ENCODE data around the gene COX5B.
A peak's percentile ranks its signal among the peaks of the same experiment; 100 is the strongest.

Gene COX5B

DNA sequence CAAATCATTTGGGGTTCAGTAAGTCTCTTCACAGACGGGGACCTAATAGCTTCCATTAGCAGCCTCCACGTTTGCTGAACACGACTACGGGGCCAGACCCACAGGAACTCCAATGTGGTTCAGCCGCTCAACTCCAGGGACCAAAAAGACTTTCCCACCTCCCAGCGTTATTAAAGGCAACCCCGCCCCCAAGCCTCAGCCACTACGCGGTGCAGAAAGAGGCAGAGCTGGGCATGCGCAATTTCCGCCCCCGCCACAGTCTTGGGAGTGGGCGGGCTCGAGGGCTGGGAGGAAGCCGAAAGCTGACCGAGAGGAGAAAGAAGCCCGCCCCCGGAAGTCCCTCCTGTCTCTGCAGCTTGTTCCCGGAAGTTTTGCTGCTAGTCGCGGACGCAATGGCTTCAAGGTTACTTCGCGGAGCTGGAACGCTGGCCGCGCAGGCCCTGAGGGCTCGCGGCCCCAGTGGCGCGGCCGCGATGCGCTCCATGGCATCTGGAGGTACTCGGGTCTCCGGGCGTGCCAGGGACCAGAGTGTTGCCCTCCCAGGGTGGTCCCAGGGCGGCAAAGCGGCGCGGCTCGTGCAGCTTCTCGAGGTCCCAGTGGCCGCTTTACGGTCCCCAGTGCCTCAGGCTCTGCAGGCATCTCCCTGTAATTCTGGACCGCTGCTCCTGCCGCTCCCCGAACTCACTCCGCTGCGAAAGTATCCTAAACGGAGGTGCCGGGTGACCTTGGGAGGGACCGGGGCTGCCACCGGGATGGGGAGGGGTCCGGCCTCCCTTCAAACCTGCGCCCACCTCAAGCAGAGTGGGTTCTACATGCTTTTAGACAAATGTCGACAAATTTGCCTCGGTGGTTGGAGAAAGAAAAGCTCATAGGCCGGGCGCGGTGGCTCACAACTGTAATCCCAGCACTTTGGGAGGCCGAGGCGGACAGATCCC lies at the start of gene COX5B (continued):
- TF ChIP-seq ZNF600 (tag by site-specific recombination; IDR thresholded peaks at IDR 0.05) (no peak), ZSCAN4 (tag by site-specific recombination; IDR thresholded peaks at IDR 0.05) (no peak), ZNF169 (tag by site-specific recombination; IDR thresholded peaks at IDR 0.05) (no peak), TSHZ1 (tag by site-specific recombination; IDR thresholded peaks at IDR 0.05; ENCODE audit: borderline replicate concordance) (no peak), ZNF658 (tag by site-specific recombination; IDR thresholded peaks at IDR 0.05) (no peak), ZSCAN30 (tag by site-specific recombination; IDR thresholded peaks at IDR 0.05) (no peak), IKZF3 (tag by site-specific recombination; IDR thresholded peaks at IDR 0.05) (no peak), ZNF274 (IDR thresholded peaks at IDR 0.05; ENCODE audit: low read length) (no peak), ZNF274 (tag by site-specific recombination; IDR thresholded peaks at IDR 0.05; ENCODE audit: borderline replicate concordance) (no peak), SETDB1 (IDR thresholded peaks at IDR 0.05; ENCODE audit: insufficient read length, low read length) (no peak), ZNF777 (tag by site-specific recombination; IDR thresholded peaks at IDR 0.05; ENCODE audit: borderline replicate concordance) (no peak), ZSCAN16 (tag by site-specific recombination; IDR thresholded peaks at IDR 0.05) (no peak), ZBTB10 (tag by site-specific recombination; IDR thresholded peaks at IDR 0.05) (no peak), ZNF18 (tag by site-specific recombination; IDR thresholded peaks at IDR 0.05) (no peak), YY1 (tag by site-specific recombination; IDR thresholded peaks at IDR 0.05) (peak; percentile 35; the same call in 1 of the 2 replicates), ZBTB20 (tag by site-specific recombination; IDR thresholded peaks at IDR 0.05) (no peak)
- TF ChIP-seq, protein P1, sequence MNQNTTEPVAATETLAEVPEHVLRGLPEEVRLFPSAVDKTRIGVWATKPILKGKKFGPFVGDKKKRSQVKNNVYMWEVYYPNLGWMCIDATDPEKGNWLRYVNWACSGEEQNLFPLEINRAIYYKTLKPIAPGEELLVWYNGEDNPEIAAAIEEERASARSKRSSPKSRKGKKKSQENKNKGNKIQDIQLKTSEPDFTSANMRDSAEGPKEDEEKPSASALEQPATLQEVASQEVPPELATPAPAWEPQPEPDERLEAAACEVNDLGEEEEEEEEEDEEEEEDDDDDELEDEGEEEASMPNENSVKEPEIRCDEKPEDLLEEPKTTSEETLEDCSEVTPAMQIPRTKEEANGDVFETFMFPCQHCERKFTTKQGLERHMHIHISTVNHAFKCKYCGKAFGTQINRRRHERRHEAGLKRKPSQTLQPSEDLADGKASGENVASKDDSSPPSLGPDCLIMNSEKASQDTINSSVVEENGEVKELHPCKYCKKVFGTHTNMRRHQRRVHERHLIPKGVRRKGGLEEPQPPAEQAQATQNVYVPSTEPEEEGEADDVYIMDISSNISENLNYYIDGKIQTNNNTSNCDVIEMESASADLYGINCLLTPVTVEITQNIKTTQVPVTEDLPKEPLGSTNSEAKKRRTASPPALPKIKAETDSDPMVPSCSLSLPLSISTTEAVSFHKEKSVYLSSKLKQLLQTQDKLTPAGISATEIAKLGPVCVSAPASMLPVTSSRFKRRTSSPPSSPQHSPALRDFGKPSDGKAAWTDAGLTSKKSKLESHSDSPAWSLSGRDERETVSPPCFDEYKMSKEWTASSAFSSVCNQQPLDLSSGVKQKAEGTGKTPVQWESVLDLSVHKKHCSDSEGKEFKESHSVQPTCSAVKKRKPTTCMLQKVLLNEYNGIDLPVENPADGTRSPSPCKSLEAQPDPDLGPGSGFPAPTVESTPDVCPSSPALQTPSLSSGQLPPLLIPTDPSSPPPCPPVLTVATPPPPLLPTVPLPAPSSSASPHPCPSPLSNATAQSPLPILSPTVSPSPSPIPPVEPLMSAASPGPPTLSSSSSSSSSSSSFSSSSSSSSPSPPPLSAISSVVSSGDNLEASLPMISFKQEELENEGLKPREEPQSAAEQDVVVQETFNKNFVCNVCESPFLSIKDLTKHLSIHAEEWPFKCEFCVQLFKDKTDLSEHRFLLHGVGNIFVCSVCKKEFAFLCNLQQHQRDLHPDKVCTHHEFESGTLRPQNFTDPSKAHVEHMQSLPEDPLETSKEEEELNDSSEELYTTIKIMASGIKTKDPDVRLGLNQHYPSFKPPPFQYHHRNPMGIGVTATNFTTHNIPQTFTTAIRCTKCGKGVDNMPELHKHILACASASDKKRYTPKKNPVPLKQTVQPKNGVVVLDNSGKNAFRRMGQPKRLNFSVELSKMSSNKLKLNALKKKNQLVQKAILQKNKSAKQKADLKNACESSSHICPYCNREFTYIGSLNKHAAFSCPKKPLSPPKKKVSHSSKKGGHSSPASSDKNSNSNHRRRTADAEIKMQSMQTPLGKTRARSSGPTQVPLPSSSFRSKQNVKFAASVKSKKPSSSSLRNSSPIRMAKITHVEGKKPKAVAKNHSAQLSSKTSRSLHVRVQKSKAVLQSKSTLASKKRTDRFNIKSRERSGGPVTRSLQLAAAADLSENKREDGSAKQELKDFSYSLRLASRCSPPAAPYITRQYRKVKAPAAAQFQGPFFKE (tag by site-specific recombination; IDR thresholded peaks at IDR 0.05; ENCODE audit: borderline replicate concordance) = no peak
- TF ChIP-seq, protein P2, sequence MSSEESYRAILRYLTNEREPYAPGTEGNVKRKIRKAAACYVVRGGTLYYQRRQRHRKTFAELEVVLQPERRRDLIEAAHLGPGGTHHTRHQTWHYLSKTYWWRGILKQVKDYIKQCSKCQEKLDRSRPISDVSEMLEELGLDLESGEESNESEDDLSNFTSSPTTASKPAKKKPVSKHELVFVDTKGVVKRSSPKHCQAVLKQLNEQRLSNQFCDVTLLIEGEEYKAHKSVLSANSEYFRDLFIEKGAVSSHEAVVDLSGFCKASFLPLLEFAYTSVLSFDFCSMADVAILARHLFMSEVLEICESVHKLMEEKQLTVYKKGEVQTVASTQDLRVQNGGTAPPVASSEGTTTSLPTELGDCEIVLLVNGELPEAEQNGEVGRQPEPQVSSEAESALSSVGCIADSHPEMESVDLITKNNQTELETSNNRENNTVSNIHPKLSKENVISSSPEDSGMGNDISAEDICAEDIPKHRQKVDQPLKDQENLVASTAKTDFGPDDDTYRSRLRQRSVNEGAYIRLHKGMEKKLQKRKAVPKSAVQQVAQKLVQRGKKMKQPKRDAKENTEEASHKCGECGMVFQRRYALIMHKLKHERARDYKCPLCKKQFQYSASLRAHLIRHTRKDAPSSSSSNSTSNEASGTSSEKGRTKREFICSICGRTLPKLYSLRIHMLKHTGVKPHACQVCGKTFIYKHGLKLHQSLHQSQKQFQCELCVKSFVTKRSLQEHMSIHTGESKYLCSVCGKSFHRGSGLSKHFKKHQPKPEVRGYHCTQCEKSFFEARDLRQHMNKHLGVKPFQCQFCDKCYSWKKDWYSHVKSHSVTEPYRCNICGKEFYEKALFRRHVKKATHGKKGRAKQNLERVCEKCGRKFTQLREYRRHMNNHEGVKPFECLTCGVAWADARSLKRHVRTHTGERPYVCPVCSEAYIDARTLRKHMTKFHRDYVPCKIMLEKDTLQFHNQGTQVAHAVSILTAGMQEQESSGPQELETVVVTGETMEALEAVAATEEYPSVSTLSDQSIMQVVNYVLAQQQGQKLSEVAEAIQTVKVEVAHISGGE (tag by site-specific recombination; conservative IDR thresholded peaks at IDR 0.05; ENCODE audit: low read depth) = peak; percentile 83
